Mammary epithelial cell (primary cell): ENCODE data around the gene CC2D2B.

Source experiments
- CTCF ChIP-seq, 2 donors: IDR thresholded peaks in 1 of 2; conservative IDR thresholded peaks in 1 of 2; 2 replicates each; pipeline ENCODE4 v1.5.1; 2011 to 2012; ENCODE audit warnings: inconsistent platforms in 2 of 2, low read length in 2 of 2, mild to moderate bottlenecking in 2 of 2, control low read depth in 1 of 2, low read depth in 1 of 2; ENCODE audit not compliant: insufficient read depth in 1 of 2; ENCODE audit errors: extremely low read depth in 1 of 2
- EZH2 ChIP-seq: IDR thresholded peaks from 2 replicates; pipeline ENCODE4 v1.6.1; 2012; ENCODE audit warnings: low read length, inconsistent platforms, borderline replicate concordance

GRCh38 chr10:96075977-96076376 lies 168.2 kb downstream of the CC2D2B start:
- TF ChIP-seq CTCF (conservative IDR thresholded peaks at IDR 0.05 in 1 of 2, IDR thresholded peaks at IDR 0.05 in 1 of 2; ENCODE audit: extremely low read depth in 1 of 2, insufficient read depth in 1 of 2, low read depth in 1 of 2, low read length in 2 of 2) = no peak
- TF ChIP-seq EZH2 = no peak
